ENCODE results near the gene IQCC.

The IQCC gene

GRCh38 chr1:32220746-32221580 lies 15.5 kb downstream of the IQCC start:
- no peak for DNase-seq (ENCODE audit: low read depth in 1 of 2, low spot score in 1 of 2)
- H3K27me3 ChIP-seq (ENCODE audit: insufficient read depth, poor library complexity, severe bottlenecking) = no peaks in the 10 kb centered on the region

GRCh38 chr1:32221581-32221979 lies 16.1 kb downstream of the IQCC start:
- TF ChIP-seq GABPA (IDR thresholded peaks at IDR 0.05; ENCODE audit: low read depth) (no peak), REST (IDR thresholded peaks at IDR 0.05; ENCODE audit: insufficient replicate concordance, low read depth) (no peak), POLR2AphosphoS5 (IDR thresholded peaks at IDR 0.05; ENCODE audit: low read depth) (no peak), SPI1 (IDR thresholded peaks at IDR 0.05; ENCODE audit: borderline replicate concordance, low read depth) (no peak), CTCF (IDR thresholded peaks at IDR 0.05; ENCODE audit: insufficient read depth, low read length) (no peak)
- Histone ChIP-seq H3K27ac (replicated peaks) (peak overlapping the region; percentile 75), H3K4me3 (replicated peaks; ENCODE audit: insufficient read depth, low read length) (peak overlapping the region; percentile 94), H3K27me3 (ENCODE audit: insufficient read depth, poor library complexity, severe bottlenecking) (no peaks in the 10 kb centered on the region)
- no peak for DNase-seq (ENCODE audit: low read depth in 1 of 2, low spot score in 1 of 2)

More at GRCh38 chr1:32220746-32221580, 15.5 kb downstream of the IQCC start:
- H3K27ac ChIP-seq (replicated peaks) = no peak overlapping the region
- TF ChIP-seq POLR2AphosphoS5 (IDR thresholded peaks at IDR 0.05; ENCODE audit: low read depth) (no peak), SPI1 (IDR thresholded peaks at IDR 0.05; ENCODE audit: borderline replicate concordance, low read depth) (no peak), CTCF (IDR thresholded peaks at IDR 0.05; ENCODE audit: insufficient read depth, low read length) (no peak), REST (IDR thresholded peaks at IDR 0.05; ENCODE audit: insufficient replicate concordance, low read depth) (no peak), GABPA (IDR thresholded peaks at IDR 0.05; ENCODE audit: low read depth) (no peak)
- no peak overlapping the region; the same call in 1 of the 2 replicates for H3K4me3 ChIP-seq (replicated peaks; ENCODE audit: insufficient read depth, low read length)

GRCh38 chr1:32221980-32222755 lies 16.7 kb downstream of the IQCC start, which contains the start of the genes EIF3I and TMEM234:
TSS of gene EIF3I (plus strand) at chr1:32222407. CDS start at chr1:32222442, 35 bp downstream.
TSS of gene TMEM234 (minus strand) at chr1:32222353. CDS start at chr1:32222322, 31 bp downstream.
- peak within 1 kb of the TSS; percentile 75 for H3K27ac ChIP-seq (replicated peaks)
- TF ChIP-seq CTCF (IDR thresholded peaks at IDR 0.05; ENCODE audit: insufficient read depth, low read length) (no peak), REST (IDR thresholded peaks at IDR 0.05; ENCODE audit: insufficient replicate concordance, low read depth) (peak; percentile 58), POLR2AphosphoS5 (IDR thresholded peaks at IDR 0.05; ENCODE audit: low read depth) (peak; percentile 85), SPI1 (IDR thresholded peaks at IDR 0.05; ENCODE audit: borderline replicate concordance, low read depth) (peak; percentile 35; the same call in 1 of the 2 replicates), GABPA (IDR thresholded peaks at IDR 0.05; ENCODE audit: low read depth) (peak; percentile 87)
- peak within 1 kb of the TSS; percentile 94 for H3K4me3 ChIP-seq (replicated peaks; ENCODE audit: insufficient read depth, low read length)
- no peaks in the 10 kb centered on the region for H3K27me3 ChIP-seq (ENCODE audit: insufficient read depth, poor library complexity, severe bottlenecking)
- peak; percentile 86 to 92 for DNase-seq (ENCODE audit: low read depth in 1 of 2, low spot score in 1 of 2)

Measured in HL-60 (cell line).